IMR-90 (cell line): Measurements from ENCODE around the gene ITCH. TPM values are rescaled to one million over a fixed set of nuclear protein-coding genes. Genes with fewer than 3 reads are reported as not detected.

Source experiments
- ATAC-seq: fragments of 200-7000 bp; cut with Tn5 transposase; 2 replicates; pipeline ENCODE4 v1.9.1; 2020; ENCODE audit warnings: low read depth, mild to moderate bottlenecking, moderate library complexity
- BruUV-seq: library from RNA; stranded (reverse); fragments of 400-500 nt; replicated peaks from 2 replicates; lab custom pipeline; 2021; lab: Mats Ljungman, UMichigan
- CTCF ChIA-PET: fragments of 300-600 bp; formaldehyde crosslinking; extraction: SDS; loops from one replicate; lab custom pipeline; 2021; ENCODE audit warnings: antibody characterized with exemption; lab: Yijun Ruan, JAX
- POLR2A ChIA-PET: fragments of 300-600 bp; sonication (Branson Sonifier 250); formaldehyde crosslinking; loops from one replicate; lab custom pipeline; 2022; ENCODE audit warnings: antibody characterized with exemption; ENCODE audit not compliant: unreplicated experiment; lab: Charles Lee
- DNase-seq: peaks from one replicate; pipeline ENCODE4 v3.0.0; 2013
- H2AFZ ChIP-seq: replicated peaks from 2 replicates; pipeline ENCODE3; 2013; ENCODE audit warnings: low read length, mild to moderate bottlenecking; ENCODE audit not compliant: poor library complexity
- H2AK5ac ChIP-seq: 2 replicates; pipeline ENCODE4 v1.6.1; 2013; ENCODE audit warnings: low read depth, low read length, inconsistent platforms
- H2AK9ac ChIP-seq: replicated peaks from 2 replicates; pipeline ENCODE3; 2013; ENCODE audit warnings: mild to moderate bottlenecking, low read depth, low read length, moderate library complexity; ENCODE audit not compliant: poor library complexity
- H2BK120ac ChIP-seq: 2 replicates; pipeline ENCODE4 v1.6.1; 2013; ENCODE audit warnings: low read depth, low read length, inconsistent platforms
- H2BK15ac ChIP-seq: 3 replicates; pipeline ENCODE4 v1.6.1; 2013; ENCODE audit warnings: low read depth, low read length, inconsistent platforms
- H2BK20ac ChIP-seq: 2 replicates; pipeline ENCODE4 v1.6.1; 2013; ENCODE audit warnings: low read depth, mild to moderate bottlenecking, inconsistent platforms, low read length, moderate library complexity
- H2BK5ac ChIP-seq: 2 replicates; pipeline ENCODE4 v1.6.1; 2013; ENCODE audit warnings: mild to moderate bottlenecking, low read depth, low read length, inconsistent platforms; ENCODE audit not compliant: poor library complexity, severe bottlenecking
- H3K14ac ChIP-seq: replicated peaks from 2 replicates; pipeline ENCODE4 v1.6.1; 2013; ENCODE audit warnings: low read depth, low read length, inconsistent platforms
- H3K18ac ChIP-seq: 2 replicates; pipeline ENCODE4 v1.6.1; 2013; ENCODE audit warnings: low read depth, low read length, control low read depth
- H3K23ac ChIP-seq: 2 replicates; pipeline ENCODE4 v1.6.1; 2013; ENCODE audit warnings: low read depth, low read length, inconsistent platforms
- H3K27ac ChIP-seq: 2 replicates; pipeline ENCODE4 v1.5.1; 2013; ENCODE audit warnings: mild to moderate bottlenecking, control low read depth, low read length; ENCODE audit not compliant: insufficient read depth
- H3K27me3 ChIP-seq: 2 replicates; pipeline ENCODE4 v1.6.1; 2013; ENCODE audit warnings: low read length; ENCODE audit not compliant: control insufficient read depth, insufficient read depth
- H3K36me3 ChIP-seq: 2 replicates; pipeline ENCODE4 v1.6.1; 2013; ENCODE audit warnings: low read length, mixed read lengths; ENCODE audit not compliant: control insufficient read depth, insufficient read depth
- H3K4ac ChIP-seq: 2 replicates; pipeline ENCODE4 v1.6.1; 2013; ENCODE audit warnings: low read depth, low read length, inconsistent platforms
- H3K4me1 ChIP-seq: 2 replicates; pipeline ENCODE4 v1.6.1; 2013; ENCODE audit warnings: low read length, mixed read lengths; ENCODE audit not compliant: control insufficient read depth, insufficient read depth
- H3K4me2 ChIP-seq: 2 replicates; pipeline ENCODE4 v1.6.1; 2013; ENCODE audit warnings: low read depth, mild to moderate bottlenecking, control low read depth, low read length, moderate library complexity
- H3K4me3 ChIP-seq: 2 replicates; pipeline ENCODE4 v1.5.1; 2013; ENCODE audit warnings: low read depth, mild to moderate bottlenecking, control low read depth, low read length, moderate library complexity; ENCODE audit not compliant: insufficient read depth
- H3K56ac ChIP-seq: 2 replicates; pipeline ENCODE4 v1.6.1; 2013; ENCODE audit warnings: low read length, inconsistent platforms; ENCODE audit not compliant: insufficient read depth; ENCODE audit errors: extremely low read depth
- H3K79me1 ChIP-seq, 2 experiments: 2 replicates each; pipeline ENCODE4 v1.6.1; 2013; ENCODE audit warnings: low read length in 2 of 2, inconsistent platforms in 1 of 2, low read depth in 1 of 2
- H3K9ac ChIP-seq: 2 replicates; pipeline ENCODE4 v1.6.1; 2013; ENCODE audit warnings: low read depth, low read length, control low read depth
- H3K9me1 ChIP-seq: 2 replicates; pipeline ENCODE4 v1.6.1; 2013; ENCODE audit warnings: low read length, inconsistent platforms; ENCODE audit not compliant: insufficient read depth
- H3K9me3 ChIP-seq: 2 replicates; pipeline ENCODE4 v1.6.1; 2013; ENCODE audit warnings: low read length; ENCODE audit not compliant: control insufficient read depth, insufficient read depth
- H4K20me1 ChIP-seq: 2 replicates; pipeline ENCODE4 v1.6.1; 2013; ENCODE audit warnings: low read length, inconsistent platforms; ENCODE audit not compliant: insufficient read depth
- H4K5ac ChIP-seq: 2 replicates; pipeline ENCODE4 v1.6.1; 2013; ENCODE audit warnings: mild to moderate bottlenecking, low read depth, low read length, control low read depth
- H4K8ac ChIP-seq, 2 experiments: 2 replicates each; pipeline ENCODE4 v1.6.1; 2013; ENCODE audit warnings: low read depth in 2 of 2, low read length in 2 of 2, control low read depth in 1 of 2, inconsistent platforms in 1 of 2
- H4K91ac ChIP-seq: 2 replicates; pipeline ENCODE4 v1.6.1; 2013; ENCODE audit warnings: low read depth, low read length, inconsistent platforms; ENCODE audit not compliant: insufficient read depth
- CEBPB ChIP-seq: IDR thresholded peaks from 2 replicates; pipeline ENCODE4 v1.6.1; 2012; ENCODE audit warnings: low read depth, low read length, improper control_type of control experiment
- MAZ ChIP-seq: IDR thresholded peaks from 2 replicates; pipeline ENCODE4 v1.6.1; 2012; ENCODE audit warnings: low read depth, mild to moderate bottlenecking, low read length, improper control_type of control experiment, moderate library complexity, borderline replicate concordance
- MXI1 ChIP-seq: IDR thresholded peaks from 2 replicates; pipeline ENCODE4 v1.6.1; 2012; ENCODE audit warnings: low read depth, mild to moderate bottlenecking, low read length, moderate library complexity, borderline replicate concordance
- WGBS, 2 experiments: methylation state at CpG; one replicate each; pipeline versions ENCODE4 v1.1.5 to v1.1.7; 2013; ENCODE audit warnings: missing lambda C conversion rate in 2 of 2; ENCODE audit not compliant: insufficient read length in 1 of 2; ENCODE audit errors: extremely low coverage in 2 of 2; 5-methylcytosine and 5-hydroxymethylcytosine counted together
- dilution Hi-C: fragments of 300-500 bp; cut with HindIII; formaldehyde crosslinking; loops from one replicate; pipeline ENCODE4 v1.14.3; 2018; ENCODE audit warnings: low sequenced_read_pairs; ENCODE audit not compliant: unreplicated experiment
- in situ Hi-C: fragments of 300-500 bp; cut with MboI; formaldehyde crosslinking; loops from 3 replicates; pipeline ENCODE4 v1.14.3; 2019; ENCODE audit warnings: low sequenced_read_pairs, inconsistent platforms, mixed read lengths
- intact Hi-C: fragments of 100-400 bp; cut with micrococcal nuclease; formaldehyde crosslinking; loops from 2 replicates; pipeline ENCODE4 v1.10.0; 2022
- polyA plus RNA-seq, 3 experiments: library from polyadenylated mRNA; depleted of rRNA; stranded (reverse); fragments of >200 nt; gene quantifications; 2 replicates each; pipeline ENCODE4 v1.2.3, GENCODE V29; 2012; ENCODE audit warnings: low replicate concordance in 1 of 3
- total RNA-seq: library from RNA; depleted of rRNA; stranded (reverse); fragments of >200 nt; gene quantifications from 2 replicates; pipeline ENCODE4 v1.2.3, GENCODE V29; 2012
- TF ChIP-seq, protein P1 (sequence below): fragments of 150-350 bp; IDR thresholded peaks from 2 replicates; pipeline ENCODE4 v1.6.1; 2016; ENCODE audit warnings: low read depth, mild to moderate bottlenecking, low read length, moderate library complexity, borderline replicate concordance

ITCH gene
- total and polyA plus RNA-seq, 2 of the 4 experiments (the other 2 are of a cell fraction), result 12.7 to 94.6 TPM

DNA sequence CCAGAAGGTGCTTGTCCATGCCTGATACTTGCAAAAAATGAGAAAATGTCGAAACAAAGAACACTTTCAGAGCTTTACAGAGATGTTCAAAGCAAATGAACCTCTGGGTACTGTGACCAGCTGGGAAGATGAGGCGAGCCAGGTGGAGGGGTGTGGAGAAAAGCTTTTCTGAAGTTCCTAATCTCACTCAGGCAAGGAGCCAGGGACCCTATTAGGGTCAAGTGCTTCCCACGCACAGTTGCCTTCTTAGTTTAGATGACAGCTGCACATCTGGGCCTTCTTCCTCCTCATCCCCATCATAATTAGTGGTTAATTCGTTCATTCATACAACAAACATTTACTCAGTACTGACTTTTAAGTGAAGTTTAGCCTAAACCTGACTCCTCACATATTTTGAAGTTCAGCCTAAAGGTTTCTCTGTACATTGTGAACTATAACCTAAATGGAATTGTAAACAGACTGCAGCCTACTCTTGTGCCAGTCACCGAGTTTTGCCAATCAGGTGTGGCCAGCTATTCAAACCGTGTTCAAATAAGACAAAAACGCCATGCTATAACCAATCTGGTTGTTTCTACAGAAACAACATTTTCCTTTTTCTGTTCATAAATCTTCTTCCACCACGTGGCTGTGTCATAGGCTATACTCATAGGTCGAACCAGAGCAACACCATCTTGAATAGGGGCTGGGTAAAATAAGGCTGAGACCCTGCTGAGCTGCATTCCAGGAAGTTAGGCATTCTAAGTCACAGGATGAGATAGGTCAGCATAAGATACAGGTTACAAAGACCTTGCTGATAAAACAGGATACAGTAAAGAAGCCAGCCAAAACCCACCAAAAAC, 40.6 kb upstream of the ITCH start:
- H3K27me3 ChIP-seq, result no peaks in the 10 kb centered on the region; the same call in 1 of the 2 replicates
- H2BK15ac ChIP-seq, result no peak overlapping the region

More for the DNA sequence above, 40.6 kb upstream of the ITCH start:
- no peak overlapping the region for H4K5ac ChIP-seq
- H3K9me3 ChIP-seq, result no peaks in the 10 kb centered on the region
- H3K36me3 ChIP-seq, result no peaks in the 10 kb centered on the region
- no peak overlapping the region for H4K8ac ChIP-seq
- H2AFZ ChIP-seq, result no peak overlapping the region
- in situ Hi-C loops, result no loop called here
- H3K4me2 ChIP-seq, result no peak overlapping the region
- H3K4me3 ChIP-seq, result no peak overlapping the region
- ChIA-PET CTCF (interaction anchor here (0.7 kb wide), 1 partner anchor 10 kb away, joined by 6 read pairs; no protein-coding TSS in a partner anchor), POLR2A (no interaction called here)
- H3K9ac ChIP-seq, result no peak overlapping the region
- intact Hi-C loops, result no loop called here
- H2BK120ac ChIP-seq, result no peak overlapping the region
- no peaks in the 10 kb centered on the region for H4K20me1 ChIP-seq
- no peak overlapping the region for H4K91ac ChIP-seq
- H2BK20ac ChIP-seq, result no peak overlapping the region
- no peak for TF ChIP-seq CEBPB
- TF ChIP-seq MAZ, result no peak
- TF ChIP-seq MXI1, result no peak
- TF ChIP-seq, protein P1, sequence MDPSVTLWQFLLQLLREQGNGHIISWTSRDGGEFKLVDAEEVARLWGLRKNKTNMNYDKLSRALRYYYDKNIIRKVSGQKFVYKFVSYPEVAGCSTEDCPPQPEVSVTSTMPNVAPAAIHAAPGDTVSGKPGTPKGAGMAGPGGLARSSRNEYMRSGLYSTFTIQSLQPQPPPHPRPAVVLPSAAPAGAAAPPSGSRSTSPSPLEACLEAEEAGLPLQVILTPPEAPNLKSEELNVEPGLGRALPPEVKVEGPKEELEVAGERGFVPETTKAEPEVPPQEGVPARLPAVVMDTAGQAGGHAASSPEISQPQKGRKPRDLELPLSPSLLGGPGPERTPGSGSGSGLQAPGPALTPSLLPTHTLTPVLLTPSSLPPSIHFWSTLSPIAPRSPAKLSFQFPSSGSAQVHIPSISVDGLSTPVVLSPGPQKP, result no peak
- no peak overlapping the region for H3K27ac ChIP-seq
- H3K23ac ChIP-seq, result no peak overlapping the region
- H3K9me1 ChIP-seq, result no peaks in the 10 kb centered on the region
- H2AK9ac ChIP-seq, result no peak overlapping the region
- no peaks in the 10 kb centered on the region for H3K79me1 ChIP-seq
- BruUV-seq, result no TSS peak
- H3K14ac ChIP-seq, result no peak overlapping the region
- WGBS, 2 experiments, result 69% methylated on average over 2 of the region's 9 CpGs; no CpG with 5 or more reads in 1 of the 2 experiments
- no peak overlapping the region for H3K4ac ChIP-seq
- no peak for ATAC-seq
- no peak overlapping the region for H2BK5ac ChIP-seq
- DNase-seq, result no peak
- H3K4me1 ChIP-seq, result no peaks in the 10 kb centered on the region
- dilution Hi-C loops, result no loop called here
- H3K56ac ChIP-seq, result no peak overlapping the region
- no peak overlapping the region for H2AK5ac ChIP-seq
- no peak overlapping the region for H3K18ac ChIP-seq
